Ramos (cell line): ENCODE measurements around the gene HACE1.
"Not testable (repeated sequence)": the region's sequence is repeated elsewhere in the genome, so short reads cannot be mapped to it uniquely, and the experiment has no call there.

Experiments used
- in situ Hi-C: fragments of 300-500 bp; cut with MboI; formaldehyde crosslinking; loops from one replicate; pipeline ENCODE4 v1.14.3; 2022; ENCODE audit warnings: low sequenced_read_pairs; ENCODE audit not compliant: unreplicated experiment

Gene HACE1

GRCh38 chr6:104753251-104753650, 106.5 kb downstream of the HACE1 start:
- in situ Hi-C loops, result no loop called here

- in situ Hi-C loops, result no loop called here
Measured at GRCh38 chr6:104750449-104750848, 109.3 kb downstream of the HACE1 start.

GRCh38 chr6:104739124-104739523, 120.6 kb downstream of the HACE1 start:
- in situ Hi-C loops, result not testable (repeated sequence)

- in situ Hi-C loops, result not testable (repeated sequence)
Measured at GRCh38 chr6:104737567-104737966, 122.2 kb downstream of the HACE1 start.

GRCh38 chr6:104736545-104736944, 123.2 kb downstream of the HACE1 start:
- in situ Hi-C loops, result no loop called here

GRCh38 chr6:104730450-104730849, 129.3 kb downstream of the HACE1 start:
- in situ Hi-C loops, result no loop called here

GRCh38 chr6:104729433-104729832, 130.3 kb downstream of the HACE1 start:
- in situ Hi-C loops, result no loop called here

GRCh38 chr6:104728448-104728847, 131.3 kb downstream of the HACE1 start:
- in situ Hi-C loops, result no loop called here

GRCh38 chr6:104718672-104719071, 141.0 kb downstream of the HACE1 start:
- in situ Hi-C loops, result no loop called here

GRCh38 chr6:104716858-104717257, 142.9 kb downstream of the HACE1 start:
- in situ Hi-C loops, result no loop called here

- in situ Hi-C loops, result no loop called here
Measured at GRCh38 chr6:104714796-104715195, 144.9 kb downstream of the HACE1 start.

GRCh38 chr6:104713982-104714381, 145.7 kb downstream of the HACE1 start:
- in situ Hi-C loops, result no loop called here

- in situ Hi-C loops, result no loop called here
Measured at GRCh38 chr6:104711371-104711770, 148.3 kb downstream of the HACE1 start.

- in situ Hi-C loops, result no loop called here
Measured at GRCh38 chr6:104710543-104711335, 149.0 kb downstream of the HACE1 start.

- in situ Hi-C loops, result no loop called here
Measured at GRCh38 chr6:104705916-104706442, 153.7 kb downstream of the HACE1 start.

- in situ Hi-C loops, result no loop called here
Measured at GRCh38 chr6:104705095-104705707, 154.5 kb downstream of the HACE1 start.

GRCh38 chr6:104704191-104704590, 155.5 kb downstream of the HACE1 start:
- in situ Hi-C loops, result no loop called here

GRCh38 chr6:104702126-104702841, 157.4 kb downstream of the HACE1 start:
- in situ Hi-C loops, result no loop called here

GRCh38 chr6:104700371-104701185, 159.1 kb downstream of the HACE1 start:
- in situ Hi-C loops, result no loop called here
